Prostate gland (tissue), 2 donors: ENCODE results near the gene HMX3. TPM values are rescaled to one million over a fixed set of nuclear protein-coding genes. Genes with fewer than 3 reads are reported as not detected.

Experiments used
- DNase-seq: peaks from one replicate; pipeline ENCODE4 v3.0.0-alpha.2; 2019; ENCODE audit warnings: low spot score
- H3K27ac ChIP-seq, 2 donors: fragments of 200-600 bp; sonication (generic); 2 replicates each; pipeline ENCODE4 v1.5.1; 2017 to 2019
- H3K27me3 ChIP-seq: fragments of 200-600 bp; sonication (generic); replicated peaks from 2 replicates; pipeline ENCODE4 v1.5.1; 2019; ENCODE audit not compliant: insufficient read depth
- H3K36me3 ChIP-seq, 2 donors: fragments of 200-600 bp; sonication (generic); 1 replicate in 1 of 2; 2 replicates in 1 of 2; pipeline versions ENCODE4 v1.5.1 to v1.8.1; 2017 to 2019
- H3K4me1 ChIP-seq: fragments of 200-600 bp; sonication (generic); replicated peaks from 2 replicates; pipeline ENCODE4 v1.5.1; 2019
- H3K4me3 ChIP-seq, 2 donors: fragments of 200-600 bp; sonication (generic); 2 replicates each; pipeline ENCODE4 v1.5.1; 2017 to 2019
- H3K9me3 ChIP-seq: fragments of 200-600 bp; sonication (generic); 2 replicates; pipeline ENCODE4 v1.5.1; 2017
- CTCF ChIP-seq, 4 experiments: fragments of 200-600 bp in 2 of 4; fragments of 450-650 bp in 2 of 4; sonication (generic) in 2 of 4; IDR thresholded peaks; 1 replicate in 3 of 4; 2 replicates in 1 of 4; pipeline ENCODE4 v1.5.1; 2016 to 2019; ENCODE audit warnings: antibody characterized with exemption in 4 of 4, mild to moderate bottlenecking in 2 of 4, moderate library complexity in 2 of 4
- POLR2A ChIP-seq: fragments of 450-650 bp; IDR thresholded peaks from one replicate; pipeline ENCODE4 v1.6.1; 2016; ENCODE audit warnings: antibody characterized with exemption, mild to moderate bottlenecking
- POLR2AphosphoS5 ChIP-seq: sonication (generic); formaldehyde crosslinking; IDR thresholded peaks from one replicate; pipeline ENCODE4 v1.6.1; 2017; ENCODE audit warnings: antibody characterized with exemption
- WGBS: methylation state at CpG from one replicate; pipeline ENCODE4 v1.1.5; 2018; 5-methylcytosine and 5-hydroxymethylcytosine counted together
- intact Hi-C: fragments of 100-400 bp; cut with DNase I; formaldehyde crosslinking; loops from one replicate; pipeline ENCODE4 v1.14.2; 2022
- total RNA-seq, 2 donors: library from RNA; depleted of rRNA; stranded (reverse); fragments of >200 nt; gene quantifications; one replicate each; pipeline ENCODE4 v1.1.0, GENCODE V29; 2016

The HMX3 gene
- total RNA-seq, 2 donors from 2014 or later, result not detected

- Histone ChIP-seq H3K27me3 (no peaks in the 10 kb centered on the region), H3K4me3 (no peak overlapping the region), H3K9me3 (no peaks in the 10 kb centered on the region), H3K36me3 (no peaks in the 10 kb centered on the region), H3K27ac (no peak overlapping the region), H3K4me1 (no peaks in the 10 kb centered on the region)
- intact Hi-C loops, result no loop called here
- TF ChIP-seq POLR2A (no peak), CTCF (IDR thresholded peaks at IDR 0.05) (no peak), POLR2AphosphoS5 (no peak)
- 97% methylated on average over 2 of the region's 2 CpGs for WGBS
- no peak for DNase-seq
Measured at GRCh38 chr10:123183724-123184123, 48.0 kb downstream of the HMX3 start.

GRCh38 chr10:123187781-123188180 lies 52.0 kb downstream of the HMX3 start:
- Histone ChIP-seq H3K4me1 (no peaks in the 10 kb centered on the region), H3K27ac (no peak overlapping the region), H3K9me3 (no peaks in the 10 kb centered on the region), H3K36me3 (no peaks in the 10 kb centered on the region), H3K4me3 (no peak overlapping the region), H3K27me3 (no peaks in the 10 kb centered on the region)
- no peak for DNase-seq
- 96% methylated on average over 5 of the region's 5 CpGs for WGBS
- TF ChIP-seq CTCF (IDR thresholded peaks at IDR 0.05), result no peak
- TF ChIP-seq POLR2AphosphoS5, result no peak
- TF ChIP-seq POLR2A, result no peak
- intact Hi-C loops, result no loop called here

Other genes with a start within 250 kb of the HMX3 start
- not detected for gene FAM24A, start 225.4 kb upstream of the HMX3 start, total RNA-seq
- gene C10orf88, start 181.7 kb upstream of the HMX3 start, total RNA-seq, result 10 to 100 TPM in 1 of 2 donors, 1 to 10 TPM in 1; 6.6 to 15.2 TPM
- 1 to 10 TPM; 5.1 to 10.0 TPM for gene PSTK, start 155.6 kb upstream of the HMX3 start, total RNA-seq
- 10 to 100 TPM in 1 of 2 donors, 1 to 10 TPM in 1; 9.8 to 15.8 TPM for gene IKZF5, start 127.2 kb upstream of the HMX3 start, total RNA-seq
- 10 to 100 TPM; 17.2 to 38.6 TPM for gene ACADSB, start 127.0 kb upstream of the HMX3 start, total RNA-seq
- gene HMX2, start 12.2 kb downstream of the HMX3 start, total RNA-seq, result 1 to 10 TPM in 1 of 2 donors, not detected in 1; 1.0 TPM
- gene BUB3, start 18.4 kb downstream of the HMX3 start, total RNA-seq, result 10 to 100 TPM; 69.3 to 87.7 TPM